Right lobe of liver (tissue), 6 donors: ENCODE data around the gene KCNMA1. TPM values are rescaled to one million over a fixed set of nuclear protein-coding genes. Genes with fewer than 3 reads are reported as not detected.

ENCODE experiments used
- ATAC-seq, 4 donors: fragments of 200-7000 bp; cut with Tn5 transposase; one replicate each; pipeline ENCODE4 v1.9.1; 2020; ENCODE audit warnings: mild to moderate bottlenecking in 4 of 4, moderate library complexity in 4 of 4
- DNase-seq, 3 donors: peaks; one replicate each; pipeline ENCODE4 v3.0.0-alpha.2; 2020
- H3K27ac ChIP-seq, 3 donors: fragments of 200-600 bp; one replicate each; pipeline ENCODE4 v1.8.0; 2022
- H3K27me3 ChIP-seq, 2 donors: fragments of 200-600 bp; one replicate each; pipeline ENCODE4 v1.8.0; 2022
- H3K36me3 ChIP-seq, 4 donors: fragments of 200-600 bp; sonication (generic) in 1 of 4; one replicate each; pipeline versions ENCODE4 v1.5.1 to v1.8.0; 2017 to 2022; ENCODE audit warnings: control low read depth in 1 of 4
- H3K4me1 ChIP-seq, 4 donors: fragments of 200-600 bp; sonication (generic) in 1 of 4; one replicate each; pipeline versions ENCODE4 v1.5.1 to v1.8.0; 2017 to 2022; ENCODE audit warnings: control low read depth in 1 of 4
- H3K4me3 ChIP-seq, 3 donors: fragments of 200-600 bp; one replicate each; pipeline ENCODE4 v1.8.0; 2022
- H3K9me3 ChIP-seq, 4 donors: fragments of 200-600 bp; sonication (generic) in 1 of 4; one replicate each; pipeline versions ENCODE4 v1.5.1 to v1.8.0; 2017 to 2022; ENCODE audit warnings: control low read depth in 1 of 4
- CTCF ChIP-seq, 4 donors: fragments of 200-600 bp in 3 of 4; fragments of 450-650 bp in 1 of 4; IDR thresholded peaks; one replicate each; pipeline versions ENCODE4 v1.5.1 to v1.8.0; 2016 to 2022; ENCODE audit warnings: antibody characterized with exemption in 4 of 4, mild to moderate bottlenecking in 2 of 4
- POLR2A ChIP-seq: fragments of 450-650 bp; IDR thresholded peaks from one replicate; pipeline ENCODE4 v1.6.1; 2017; ENCODE audit warnings: antibody characterized with exemption, mild to moderate bottlenecking
- WGBS: methylation state at CpG from one replicate; pipeline ENCODE4 v1.1.6; 2018; ENCODE audit warnings: low coverage, low lambda C conversion rate; ENCODE audit not compliant: insufficient coverage; ENCODE audit errors: missing lambda C conversion rate; 5-methylcytosine and 5-hydroxymethylcytosine counted together
- intact Hi-C, 2 donors: fragments of 100-400 bp; cut with DNase I; formaldehyde crosslinking; loops; one replicate each; pipeline versions ENCODE4 v1.11.2 to v1.14.1; 2022
- total RNA-seq, 6 experiments: library from RNA; depleted of rRNA in 2 of 6; stranded (reverse); fragments of >200 nt in 2 of 6; fragmentation: NEBNext Ultra II Directional in 3 of 6; extraction: Animal tissue kit (Norgen Biotek cat#: 25700) in 3 of 6; gene quantifications; one replicate each; pipeline versions ENCODE4 v1.1.0 to v1.2.4, GENCODE V29; 2016 to 2023
- donor health status: DM: no; HTN: yes; CAD: no.
- donor health status: DM: no; HTN: no; CAD: no.
- donor health status: DM: no; HTN: no; CAD: no.
- donor health status: DM: no; HTN: yes; CAD: no.
- donor health status: DM: no; HTN: yes; CAD: no.

The KCNMA1 gene
- total RNA-seq, 6 experiments from 2014 or later = 5.7 to 48.0 (median 15.1) TPM

DNA sequence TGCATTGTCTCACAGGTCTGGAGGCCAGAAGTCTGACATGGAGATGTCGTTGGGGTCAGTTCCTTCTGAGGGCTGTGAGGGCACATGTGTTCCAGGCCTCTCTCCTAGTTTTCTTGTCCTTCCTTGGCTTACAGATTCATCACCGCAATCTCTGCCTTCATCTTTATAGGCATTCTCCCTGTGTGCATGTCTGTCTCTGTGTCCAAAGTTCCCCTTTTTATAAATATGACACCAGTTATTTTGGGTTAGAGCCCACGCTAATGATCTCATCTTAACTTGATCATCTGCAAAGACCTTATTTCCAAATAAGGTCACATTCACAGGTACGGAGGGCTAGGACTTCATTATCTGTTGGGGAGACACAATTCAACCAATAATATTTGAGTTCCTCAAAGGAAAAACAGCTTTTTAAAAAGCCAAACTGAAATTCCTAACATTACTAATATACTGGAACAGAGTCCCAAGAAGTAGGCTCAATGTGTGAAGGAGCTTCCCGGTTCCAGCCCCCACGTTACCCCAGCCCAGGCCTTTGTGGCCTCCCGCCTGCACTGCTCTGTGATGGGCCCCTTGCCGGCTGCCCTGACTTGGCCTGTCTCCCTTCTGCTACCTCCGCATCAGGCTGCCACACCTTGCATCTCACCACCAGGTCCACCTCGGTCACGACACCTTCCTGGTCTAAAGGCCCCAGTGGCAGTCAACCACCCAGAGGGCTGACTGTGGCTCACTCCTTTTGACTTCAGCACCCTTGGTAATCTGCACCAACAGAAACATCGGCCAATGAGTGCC lies 142.7 kb downstream of the KCNMA1 start:
- peaks cover 0 to 51% (median 21%) of the 10 kb centered on the region in 4 donors for H3K4me1 ChIP-seq
- no peaks in the 10 kb centered on the region for H3K27me3 ChIP-seq
- H3K27ac ChIP-seq = no peak overlapping the region
- no peaks in the 10 kb centered on the region for H3K9me3 ChIP-seq
- no peaks in the 10 kb centered on the region for H3K36me3 ChIP-seq
- H3K4me3 ChIP-seq = no peak overlapping the region
- 84% methylated on average over 5 of the region's 12 CpGs for WGBS
- TF ChIP-seq POLR2A (no peak), CTCF (IDR thresholded peaks at IDR 0.05) (no peak)
- intact Hi-C loops = no loop called here
- DNase-seq (no peak), ATAC-seq (no peak)

GRCh38 chr10:77494327-77494726 lies 143.3 kb downstream of the KCNMA1 start:
- DNase-seq = no peak
- no peaks in the 10 kb centered on the region for H3K27me3 ChIP-seq
- intact Hi-C loops = no loop called here
- H3K36me3 ChIP-seq = no peaks in the 10 kb centered on the region
- no peak overlapping the region for H3K4me3 ChIP-seq
- no peaks in the 10 kb centered on the region for H3K9me3 ChIP-seq
- no peak overlapping the region for H3K27ac ChIP-seq
- no peak for ATAC-seq
- 68% methylated on average over 4 of the region's 6 CpGs for WGBS
- H3K4me1 ChIP-seq = peaks cover 0 to 51% (median 20%) of the 10 kb centered on the region in 4 donors
- TF ChIP-seq CTCF (IDR thresholded peaks at IDR 0.05) (peak in 3 of 4 donors; percentile 9 to 36 (median 19)), POLR2A (no peak)

GRCh38 chr10:77493851-77494261 lies 143.8 kb downstream of the KCNMA1 start:
- Histone ChIP-seq H3K36me3 (no peaks in the 10 kb centered on the region), H3K27ac (no peak overlapping the region), H3K27me3 (no peaks in the 10 kb centered on the region), H3K9me3 (no peaks in the 10 kb centered on the region), H3K4me1 (peaks cover 0 to 51% (median 20%) of the 10 kb centered on the region in 4 donors), H3K4me3 (no peak overlapping the region)
- DNase-seq = no peak
- intact Hi-C loops = no loop called here
- WGBS = 87% methylated on average over 6 of the region's 8 CpGs
- no peak for TF ChIP-seq POLR2A
- TF ChIP-seq CTCF (IDR thresholded peaks at IDR 0.05) = no peak
- ATAC-seq = no peak

GRCh38 chr10:77493239-77493806 lies 144.3 kb downstream of the KCNMA1 start:
- Histone ChIP-seq H3K36me3 (no peaks in the 10 kb centered on the region), H3K9me3 (no peaks in the 10 kb centered on the region), H3K4me3 (no peak overlapping the region), H3K27me3 (no peaks in the 10 kb centered on the region), H3K27ac (no peak overlapping the region), H3K4me1 (peaks cover 0 to 51% (median 20%) of the 10 kb centered on the region in 4 donors)
- intact Hi-C loops = no loop called here
- 95% methylated on average over 4 of the region's 13 CpGs for WGBS
- no peak for ATAC-seq
- TF ChIP-seq POLR2A = no peak
- no peak for TF ChIP-seq CTCF (IDR thresholded peaks at IDR 0.05)
- DNase-seq = peak in 1 of 3 donors; percentile 38
